ENCODE results near the gene PRM3.
"Not testable (repeated sequence)": the region's sequence is repeated elsewhere in the genome, so short reads cannot be mapped to it uniquely, and the experiment has no call there.

Gene PRM3

DNA sequence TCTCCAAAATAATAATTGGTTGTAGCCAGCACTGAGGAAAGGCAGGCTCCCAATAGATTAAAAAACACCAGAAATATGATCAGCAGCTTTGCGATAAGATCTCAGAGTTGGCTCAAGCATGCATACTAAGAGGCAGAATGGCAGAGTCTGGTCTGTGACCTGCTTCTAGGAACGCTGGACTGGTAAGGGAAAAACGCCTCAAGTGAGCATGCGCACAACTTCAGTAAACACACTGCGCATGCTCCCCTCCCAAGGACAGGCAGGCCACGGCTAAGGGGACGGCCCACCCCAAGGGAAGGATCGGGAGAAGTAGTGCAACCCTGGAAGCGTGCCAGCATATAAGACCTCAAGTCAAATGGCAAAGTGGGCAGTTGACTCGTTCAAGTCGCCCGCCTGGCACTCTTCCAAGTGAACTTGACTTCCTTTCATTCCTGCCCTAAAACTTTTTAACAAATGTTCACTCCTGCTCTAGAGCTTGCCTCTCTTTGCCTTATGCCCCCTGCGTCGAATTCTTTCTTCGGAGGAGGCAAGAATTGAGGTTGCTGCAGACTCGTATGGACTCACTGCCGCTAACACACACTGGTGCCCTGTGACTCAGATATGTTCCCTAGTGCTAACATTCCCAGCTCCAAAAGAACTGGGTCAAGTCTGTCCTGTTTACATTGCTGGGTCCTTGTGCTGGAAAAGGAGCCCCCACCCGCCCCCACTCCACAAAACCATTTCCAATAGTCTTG lies 30.1 kb upstream of the PRM3 start:
- DNase-seq: no peak

DNA sequence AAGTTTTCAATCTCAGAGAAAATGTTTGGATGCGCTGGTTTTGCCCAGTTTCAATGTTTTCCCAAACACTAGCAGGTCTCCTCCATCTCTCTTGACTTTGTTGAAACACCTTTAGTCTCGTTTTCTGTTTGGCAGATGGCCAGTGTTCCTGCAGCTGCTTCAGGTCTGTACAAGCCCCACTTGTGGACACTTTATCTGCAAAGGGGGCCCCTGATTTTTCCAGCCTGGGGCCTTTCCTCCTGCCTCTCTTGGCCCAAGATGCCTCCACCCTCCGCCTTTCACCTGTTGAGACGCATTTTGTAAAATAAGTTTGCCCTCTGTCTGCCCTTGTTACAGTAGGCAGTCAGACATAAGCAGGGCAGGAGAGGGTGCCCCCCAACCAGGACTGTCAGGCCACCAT lies 29.5 kb upstream of the PRM3 start:
- no peak for DNase-seq

DNA sequence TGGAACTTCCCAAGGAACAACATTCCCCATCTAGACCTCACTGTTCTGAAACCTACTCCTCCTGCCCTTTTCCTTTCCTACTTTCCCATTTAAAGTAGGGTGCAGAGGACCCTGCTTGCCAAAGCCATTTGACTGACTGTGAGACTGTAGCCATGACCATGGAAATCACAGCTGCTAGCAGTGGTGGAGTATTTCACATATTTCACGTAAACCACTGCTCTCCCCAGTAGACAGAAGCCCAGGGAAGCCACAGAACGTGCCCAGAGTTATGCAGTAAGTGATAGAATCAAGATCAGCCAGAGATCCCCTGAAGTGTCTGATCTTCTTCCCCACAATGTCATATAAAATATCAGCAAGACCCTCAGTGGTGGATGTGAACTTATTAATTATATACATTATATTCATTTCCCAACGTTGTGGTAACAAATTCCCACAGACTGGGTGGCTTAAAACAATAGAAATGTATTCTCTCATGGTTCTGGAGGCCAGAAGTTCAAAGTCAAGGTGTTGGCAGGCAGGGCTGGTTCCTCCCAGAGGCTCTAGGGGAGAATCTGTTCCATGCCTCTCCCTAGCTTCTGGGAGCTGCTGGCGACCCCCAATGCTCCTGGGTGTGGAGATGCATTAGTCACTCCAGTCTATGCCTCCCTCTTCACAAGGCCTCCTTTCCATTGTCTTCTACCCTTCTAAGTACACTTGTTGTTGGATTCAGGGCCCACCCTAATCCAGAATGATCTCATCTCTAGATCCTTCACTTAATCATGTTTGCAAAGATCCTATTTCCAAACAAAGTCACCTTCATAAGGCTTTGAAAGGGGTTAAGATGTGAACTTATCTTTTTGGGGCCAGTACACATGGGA lies 28.4 kb upstream of the PRM3 start:
- no peak for DNase-seq

DNA sequence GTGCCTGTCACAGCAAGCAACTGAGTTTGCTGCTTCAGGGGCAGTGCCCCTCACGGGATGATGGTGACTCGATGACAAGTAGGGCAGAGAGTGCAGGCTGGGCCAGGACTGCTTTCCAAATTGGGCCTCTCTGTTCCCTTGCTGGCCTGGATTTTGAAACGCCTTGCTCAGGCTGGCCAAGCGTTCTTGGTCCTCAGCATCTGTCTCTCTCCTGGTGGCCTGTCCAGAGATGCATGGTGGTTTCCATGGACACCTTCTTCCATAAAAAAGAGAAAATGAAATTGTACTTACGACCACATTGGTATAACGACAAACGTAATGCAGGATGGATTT lies 27.1 kb upstream of the PRM3 start:
- DNase-seq: no peak

DNA sequence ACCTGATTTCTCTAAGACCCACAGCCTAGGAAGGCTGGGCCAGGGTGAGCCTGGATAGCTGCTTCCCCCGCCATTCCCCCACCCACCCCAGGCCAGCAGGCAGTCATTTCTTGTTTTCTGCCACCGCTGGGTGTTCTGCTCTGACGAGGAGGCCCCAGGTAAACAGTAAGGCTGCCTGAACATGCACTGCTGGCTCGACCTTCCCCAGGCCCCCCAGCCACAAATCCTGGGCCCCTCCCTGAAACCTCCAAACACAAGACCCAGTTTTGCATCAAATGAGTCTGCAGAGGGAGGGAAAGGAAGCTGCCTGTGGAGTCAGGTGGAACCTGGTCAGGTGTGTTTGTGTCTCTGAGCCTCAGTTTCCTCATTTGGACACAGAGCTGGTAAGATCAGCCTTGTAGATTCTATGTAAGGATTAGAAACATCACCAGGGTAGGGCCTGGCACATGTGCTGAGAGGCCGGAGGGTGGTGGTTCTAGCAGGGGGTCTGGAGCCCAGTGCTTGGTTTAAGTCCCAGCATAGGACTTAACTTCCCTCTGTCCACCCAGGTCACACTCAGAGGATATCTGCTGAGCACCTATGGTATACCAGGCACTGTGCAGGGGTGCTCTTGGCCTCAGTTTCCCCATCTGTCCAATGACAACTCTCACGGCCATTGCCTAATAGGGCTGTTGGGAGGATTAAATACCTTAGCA lies 26.6 kb upstream of the PRM3 start:
- DNase-seq: no peak

DNA sequence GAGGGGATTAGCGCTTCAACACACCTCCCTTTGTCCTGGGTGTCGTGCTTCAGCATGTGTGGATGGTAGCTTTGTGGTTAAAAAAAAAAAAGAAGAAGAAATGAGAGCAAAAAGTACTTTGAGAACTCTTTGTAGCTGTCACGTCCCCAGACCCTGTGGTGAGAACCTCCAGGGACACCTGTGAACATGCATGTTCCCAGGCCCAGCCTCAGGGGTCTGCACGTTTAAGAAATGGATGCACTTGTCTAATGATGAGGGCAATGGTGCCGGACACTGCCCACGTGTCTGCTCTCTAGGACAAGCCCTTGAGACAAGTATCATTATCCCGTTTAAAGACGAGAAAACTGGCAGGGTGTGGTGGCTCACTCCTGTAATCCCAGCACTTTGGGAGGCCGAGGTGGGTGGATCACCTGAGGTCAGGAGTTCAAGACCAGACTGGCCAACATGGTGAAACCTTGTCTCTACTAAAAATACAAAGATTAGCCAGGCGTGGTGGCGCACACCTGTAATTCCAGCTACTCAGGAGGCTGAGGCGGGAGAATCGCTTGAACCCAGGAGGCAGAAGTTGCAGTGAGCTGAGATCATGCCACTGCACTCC lies 25.6 kb upstream of the PRM3 start:
- not testable (repeated sequence) for DNase-seq

DNA sequence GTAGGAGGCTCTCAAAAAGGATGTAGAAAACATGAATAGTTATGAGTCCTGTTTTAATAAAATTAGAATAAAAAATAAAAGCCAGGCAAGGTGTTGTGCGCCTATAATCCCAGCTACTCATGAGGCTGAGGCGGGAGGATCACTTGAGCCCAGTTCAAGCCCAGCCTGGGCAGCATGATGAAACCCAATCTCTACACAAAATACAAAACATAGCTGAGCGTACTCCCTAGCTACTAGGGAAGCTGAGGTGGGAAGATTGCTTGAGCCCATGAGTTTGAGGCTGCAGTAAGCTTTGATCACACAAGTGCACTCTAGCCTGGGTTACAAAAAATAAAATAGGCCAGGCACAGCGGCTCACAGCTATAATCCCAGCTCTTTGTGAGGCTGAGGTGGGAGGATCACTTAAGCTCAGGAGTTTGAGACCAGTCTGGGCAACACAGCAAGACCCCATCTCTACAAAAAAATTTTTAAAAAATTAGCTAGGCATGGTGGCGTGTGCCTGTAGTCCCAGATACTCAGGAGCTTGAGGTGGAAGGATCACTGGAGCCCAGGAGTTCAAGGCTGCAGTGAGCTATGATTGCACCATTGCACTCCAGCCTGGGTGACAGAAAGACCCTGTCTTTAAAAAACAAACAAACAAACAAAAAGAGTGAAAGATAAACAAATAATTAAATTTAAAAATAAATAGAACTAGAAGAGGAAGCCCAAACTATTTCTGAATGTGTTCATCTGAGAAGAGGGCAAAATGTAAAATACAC lies 24.9 kb upstream of the PRM3 start:
- no peak for DNase-seq

DNA sequence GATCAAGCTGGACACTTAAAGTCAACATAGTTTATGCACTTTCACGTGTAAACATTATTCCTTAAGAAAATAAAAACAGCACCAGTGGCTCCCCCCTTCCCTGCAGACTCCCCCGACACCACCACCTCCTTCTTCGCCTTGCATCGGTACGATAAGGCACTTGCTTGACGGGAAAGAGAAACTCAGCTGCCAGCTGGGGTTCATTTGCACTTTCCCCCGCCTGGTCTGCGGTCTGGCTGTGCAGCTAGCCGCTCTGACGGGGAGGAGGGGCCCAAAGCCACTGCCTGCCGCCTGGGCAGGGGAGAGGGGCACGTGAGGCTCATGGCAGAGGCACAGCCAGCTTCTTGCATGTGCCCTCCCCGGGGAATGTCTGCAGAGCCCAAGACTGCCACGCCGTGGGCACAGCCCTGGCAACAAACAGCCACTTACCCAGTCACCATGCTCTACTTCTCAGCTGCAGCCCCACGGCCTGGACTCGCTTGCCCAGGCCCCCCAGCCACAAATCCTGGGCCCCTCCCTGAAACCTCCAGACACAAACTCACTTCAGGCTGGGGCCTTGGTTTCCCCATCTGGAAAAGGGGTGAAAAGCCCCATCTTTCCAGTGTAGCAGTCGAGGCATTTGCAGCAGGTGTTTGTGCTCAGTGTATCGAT lies 24.2 kb upstream of the PRM3 start:
- no peak for DNase-seq

DNA sequence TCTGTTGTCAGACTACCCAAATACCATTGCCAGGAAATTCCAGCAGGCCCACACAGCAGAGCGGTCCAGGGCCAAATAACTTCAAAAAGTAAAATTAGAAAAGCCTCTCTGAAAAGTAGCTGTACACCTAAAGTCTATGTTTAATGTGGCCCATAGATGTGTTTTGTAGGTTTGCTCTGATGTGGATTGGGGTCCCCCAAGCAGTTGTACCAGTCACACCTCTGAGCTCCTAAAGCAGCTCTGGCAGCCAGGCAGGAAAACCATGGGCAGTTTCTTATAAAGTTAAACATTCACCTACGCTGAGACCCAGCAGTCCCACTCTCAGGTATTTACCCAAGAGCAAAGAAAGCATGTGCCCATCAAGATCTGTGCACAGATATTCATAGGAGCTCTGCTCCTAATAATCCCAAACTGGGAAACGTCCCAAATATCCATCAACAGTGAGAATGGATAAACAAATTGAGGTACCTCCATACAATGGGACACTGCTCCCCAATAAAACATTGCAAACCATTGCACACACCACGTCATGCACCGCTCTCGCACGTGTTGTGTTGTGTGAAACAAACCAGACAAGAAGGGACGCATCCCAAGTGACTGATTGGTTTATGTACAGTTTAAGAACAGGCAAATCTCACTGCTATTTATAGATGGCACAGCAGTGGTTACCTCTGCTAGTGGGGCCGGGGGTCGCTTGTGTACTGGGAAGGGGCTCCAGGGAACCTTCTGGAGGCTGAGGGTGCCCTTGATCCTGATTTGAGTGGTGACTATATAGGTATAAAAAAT lies 23.5 kb upstream of the PRM3 start:
- no peak for DNase-seq

DNA sequence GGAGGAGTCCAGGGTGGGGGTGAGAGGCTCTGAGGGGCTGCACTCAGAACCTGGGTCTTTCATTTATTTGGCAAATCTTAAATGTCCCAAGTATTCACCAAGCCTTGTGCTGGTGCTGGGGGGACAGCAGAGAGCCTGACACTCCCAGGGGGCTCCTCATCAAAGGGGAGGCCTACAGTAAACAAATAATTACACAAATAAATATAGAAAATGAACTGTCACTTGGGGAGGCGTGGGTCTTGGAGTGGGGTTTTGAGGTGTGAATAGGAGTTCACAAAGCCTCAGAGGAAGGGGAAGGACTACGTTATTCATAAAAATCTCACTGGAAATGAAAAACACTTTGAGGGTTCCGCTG lies 22.9 kb upstream of the PRM3 start:
- DNase-seq: no peak

DNA sequence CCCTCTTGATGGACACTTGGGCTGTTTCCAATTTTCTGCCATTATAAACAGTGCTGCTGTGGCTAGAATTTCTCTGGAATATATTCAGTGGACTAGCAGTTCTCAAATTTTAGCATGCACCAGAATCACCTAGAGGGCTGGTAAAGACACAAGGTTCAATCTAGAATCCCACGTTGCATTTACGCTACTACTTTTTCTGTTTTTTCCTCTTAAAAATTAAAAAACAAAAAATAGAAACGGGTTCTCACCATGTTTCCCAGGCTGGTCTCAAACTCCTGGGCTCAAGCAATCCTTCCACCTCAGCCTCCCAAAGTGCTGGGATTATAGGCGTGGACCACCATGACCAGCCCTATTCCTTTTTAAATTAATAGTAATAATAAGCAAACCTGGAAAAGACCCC lies 22.2 kb upstream of the PRM3 start:
- no peak for DNase-seq

DNA sequence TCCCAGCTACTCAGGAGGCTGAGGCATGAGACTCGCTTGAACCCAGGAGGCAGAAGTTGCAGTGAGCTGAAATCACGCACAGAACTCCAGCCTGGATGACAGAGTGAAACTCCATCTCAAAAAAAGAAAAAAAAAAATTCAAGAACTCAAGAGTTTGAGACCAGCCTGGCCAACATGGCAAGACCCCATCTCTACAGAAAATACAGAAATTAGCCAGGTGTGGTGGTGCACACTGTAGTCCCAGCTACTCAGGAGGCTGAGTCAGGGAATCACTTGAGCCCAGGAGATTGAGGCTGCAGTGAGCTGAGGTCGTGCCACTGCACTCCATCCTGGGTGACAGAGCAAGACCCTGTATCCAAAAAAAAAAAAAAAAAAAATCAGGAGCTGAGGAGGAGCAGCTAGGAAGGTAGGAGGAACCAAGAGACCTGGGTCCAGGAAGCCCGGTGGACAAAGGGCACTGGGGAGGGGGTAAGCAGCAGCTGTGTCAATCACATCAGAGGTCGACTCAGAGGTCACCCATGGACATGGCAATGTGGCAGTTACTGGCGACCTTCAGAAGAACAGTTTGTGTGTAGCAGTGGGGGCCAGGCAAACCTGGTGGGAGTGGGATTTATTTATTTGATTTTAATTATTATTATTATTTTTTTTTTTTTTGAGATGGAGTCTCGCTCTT lies 18.8 kb upstream of the PRM3 start:
- no peak for DNase-seq

DNA sequence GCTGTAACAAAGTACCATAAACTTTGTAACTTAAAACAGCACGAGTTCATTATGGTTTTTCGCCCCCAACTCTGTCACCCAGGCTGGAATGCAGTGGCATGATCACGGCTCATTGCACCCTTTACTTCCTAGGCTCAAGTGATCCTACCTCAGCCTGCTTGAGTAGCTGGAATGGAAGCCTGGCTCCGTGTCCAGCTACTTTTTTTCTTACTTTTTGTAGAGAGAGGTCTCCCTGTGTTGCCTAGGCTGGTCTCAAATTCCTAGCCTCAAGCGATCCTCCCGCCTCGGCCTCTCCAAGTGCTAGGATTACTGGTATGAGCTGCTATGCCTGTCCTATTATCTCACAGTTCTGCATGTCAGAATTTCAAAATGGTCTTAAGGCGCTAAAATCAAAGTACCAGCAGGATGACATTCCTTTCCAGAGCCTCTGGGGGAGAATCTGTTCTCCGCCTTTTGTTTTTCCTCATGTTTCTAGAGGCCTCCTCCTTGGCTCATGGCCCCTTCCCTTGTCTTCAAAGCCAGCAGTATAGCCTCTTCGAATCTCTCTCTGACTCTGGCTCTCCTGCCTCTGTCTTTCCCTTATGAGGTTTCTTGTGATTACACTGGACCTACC lies 17.8 kb upstream of the PRM3 start:
- no peak for DNase-seq

DNA sequence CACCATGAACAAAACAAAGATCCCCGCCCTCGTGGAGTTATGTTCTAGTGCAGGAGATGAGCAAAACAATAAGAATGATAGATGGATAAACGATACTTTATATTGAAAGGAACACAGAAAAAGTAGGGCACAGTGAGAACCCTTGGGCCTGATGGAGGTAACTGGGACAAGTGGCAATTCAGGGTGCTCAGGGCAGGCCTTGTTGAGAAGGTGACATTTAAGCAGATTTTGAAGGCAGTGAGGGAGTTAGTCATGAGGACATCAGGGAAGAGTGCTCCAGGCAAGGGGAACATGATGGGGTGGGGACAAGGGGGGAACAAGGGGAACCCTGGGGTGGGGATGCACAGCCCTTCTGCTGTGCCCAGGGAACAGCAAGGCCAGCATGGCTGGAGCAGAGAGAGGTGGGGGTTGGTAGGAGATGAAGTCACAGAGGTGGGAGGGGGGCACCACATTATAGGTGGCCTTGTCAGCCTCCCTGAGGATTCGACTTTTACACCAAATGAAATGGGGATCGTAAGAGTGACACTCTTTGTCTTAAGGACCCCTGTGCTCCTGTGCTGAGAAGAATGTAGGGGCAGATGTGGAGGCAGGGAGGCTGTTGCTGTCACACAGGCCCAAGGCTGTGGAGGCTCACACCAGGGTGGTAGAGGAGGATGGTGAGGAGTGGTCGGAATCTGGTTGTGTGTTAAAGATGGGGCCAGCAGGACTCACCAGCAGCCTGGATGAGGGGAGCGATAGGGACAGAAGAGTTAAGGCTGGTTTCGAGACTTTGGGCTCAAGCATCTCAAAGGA lies 16.9 kb upstream of the PRM3 start:
- DNase-seq: no peak

DNA sequence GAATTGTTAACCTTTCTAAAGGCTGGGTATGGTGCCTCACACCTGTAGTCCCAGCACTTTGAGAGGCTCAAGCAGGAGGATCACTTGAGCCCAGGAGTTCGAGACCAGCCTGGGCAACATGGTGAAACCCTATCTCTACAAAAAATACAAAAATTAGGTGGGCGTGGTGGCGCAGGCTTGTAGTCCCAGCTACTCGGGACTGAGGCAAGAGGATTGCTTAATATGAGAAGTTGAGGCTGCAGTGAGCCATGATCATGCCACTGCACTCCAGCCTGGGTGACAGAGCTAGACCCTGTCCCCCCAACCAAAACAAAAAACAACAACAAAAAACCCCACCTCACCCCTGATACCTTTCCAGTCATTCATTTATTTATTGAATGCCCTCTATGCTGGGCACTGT lies 16.3 kb upstream of the PRM3 start:
- not testable (repeated sequence) for DNase-seq

DNA sequence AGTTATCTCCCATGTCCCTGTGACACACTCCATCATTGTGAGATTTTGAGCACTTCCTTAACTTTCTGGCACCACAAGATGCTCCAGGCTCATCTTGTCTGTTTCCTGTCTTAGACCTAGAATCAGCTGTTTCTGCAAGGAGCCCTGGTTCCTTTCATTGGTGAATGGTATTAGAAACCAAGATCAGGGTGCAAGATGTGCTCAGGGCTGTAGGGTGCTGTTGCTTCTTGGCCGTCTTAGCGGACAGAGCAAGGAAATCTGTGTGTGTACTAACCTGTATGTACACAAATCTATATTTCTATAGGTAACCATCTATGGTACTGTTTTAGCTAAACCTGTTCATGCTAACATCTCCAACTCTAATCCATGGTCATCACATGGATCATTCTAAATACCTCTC lies 15.8 kb upstream of the PRM3 start:
- no peak for DNase-seq

DNA sequence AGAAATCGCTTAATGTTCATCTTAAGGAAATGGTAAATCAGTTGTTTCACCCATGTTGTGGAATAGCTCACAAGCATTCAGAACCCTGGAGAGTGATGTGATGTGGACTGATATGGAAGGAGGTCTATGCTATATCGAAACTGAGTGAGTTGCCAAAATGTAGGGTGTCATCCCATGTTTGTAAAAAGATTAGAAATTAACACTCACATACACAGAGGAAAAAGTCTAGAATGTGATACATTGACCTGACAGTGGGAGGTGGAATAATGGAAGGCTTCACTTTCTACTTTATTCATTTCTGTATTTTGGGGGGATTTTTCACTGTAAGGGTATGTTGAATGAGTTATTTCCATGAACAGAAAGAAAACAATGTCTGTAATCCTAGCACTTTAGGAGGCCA lies 12.4 kb upstream of the PRM3 start:
- DNase-seq: no peak

DNA sequence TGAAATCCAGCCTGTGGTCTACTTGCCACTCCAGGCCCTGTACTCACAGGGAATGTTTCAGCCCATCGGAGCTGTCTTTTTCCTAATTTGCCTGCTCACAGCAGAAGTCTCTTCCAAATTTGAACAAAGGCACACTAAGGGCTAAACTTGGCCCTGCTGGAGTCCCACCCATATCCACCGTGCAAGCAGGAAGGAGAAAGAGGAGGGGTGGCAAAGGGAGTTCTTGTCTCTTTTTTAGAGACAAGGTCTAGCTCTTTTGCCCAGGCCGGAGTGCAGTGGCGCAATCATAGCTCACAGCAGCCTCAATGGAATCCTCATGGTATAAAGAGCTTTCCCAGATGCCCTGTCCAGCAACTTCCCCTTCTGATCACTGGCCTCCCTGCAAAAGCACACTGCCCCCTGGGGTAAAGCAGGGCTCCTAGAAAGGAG lies 10.4 kb upstream of the PRM3 start:
- no peak for DNase-seq
